Measurements from ENCODE around the gene CBARP. TPM values are rescaled to one million over a fixed set of nuclear protein-coding genes. Genes with fewer than 3 reads are reported as not detected.

The CBARP gene
- total and polyA plus RNA-seq, 2 of the 13 experiments (the other 11 are each of a cell fraction or from before 2014, with no cell fraction given): 1.2 to 1.4 TPM

DNA sequence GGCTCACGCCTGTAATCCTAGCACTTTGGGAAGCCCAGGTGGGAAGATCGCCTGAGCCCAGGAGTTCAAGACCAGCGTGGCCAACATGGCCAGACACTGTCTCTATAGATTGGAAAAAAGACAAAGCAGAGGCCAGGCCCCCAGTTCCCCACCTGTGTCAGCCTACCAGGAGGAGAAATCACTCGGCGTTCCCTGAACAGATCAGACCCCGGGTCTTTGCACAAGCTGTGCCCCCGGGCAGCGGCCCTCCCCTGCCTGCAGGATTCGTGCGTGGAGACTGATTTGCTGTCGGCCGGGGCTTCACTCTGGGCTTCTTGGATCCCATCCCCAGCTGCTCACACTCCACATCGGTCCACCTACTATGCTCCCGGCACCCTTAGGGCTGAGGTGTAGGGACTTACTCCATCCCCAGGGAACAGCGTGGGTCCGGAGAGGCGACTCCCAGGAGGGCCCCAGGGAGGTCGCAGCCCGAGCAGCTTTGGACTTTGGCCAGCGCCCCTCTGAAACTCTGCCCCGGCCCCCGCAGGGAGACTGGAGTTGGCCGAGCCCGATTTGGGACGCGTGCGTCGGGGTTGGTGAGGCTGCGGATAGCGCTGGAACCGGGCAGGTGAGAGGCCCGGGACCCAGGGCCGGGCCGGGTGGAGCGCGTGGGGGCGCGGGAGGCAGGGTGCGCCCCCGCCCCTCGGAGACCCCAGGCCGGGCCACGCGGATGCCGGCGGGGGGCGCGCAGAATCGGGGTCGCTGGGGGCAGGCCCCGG is 47.4 kb upstream of the CBARP start (continued):
- no peak for TF ChIP-seq ZNF407 (CRISPR knock-in tag; IDR thresholded peaks at IDR 0.05; ENCODE audit: not compliant biosample characterization)
- TF ChIP-seq ZFP41 (CRISPR knock-in tag; IDR thresholded peaks at IDR 0.05; ENCODE audit: borderline replicate concordance): no peak
- no peak for TF ChIP-seq ZNF589 (CRISPR knock-in tag; conservative IDR thresholded peaks at IDR 0.05)
- TF ChIP-seq NFE2L2 (IDR thresholded peaks at IDR 0.05; ENCODE audit: low read length): no peak
- no peak for TF ChIP-seq ZNF30 (CRISPR knock-in tag; IDR thresholded peaks at IDR 0.05)
- TF ChIP-seq, protein P1, sequence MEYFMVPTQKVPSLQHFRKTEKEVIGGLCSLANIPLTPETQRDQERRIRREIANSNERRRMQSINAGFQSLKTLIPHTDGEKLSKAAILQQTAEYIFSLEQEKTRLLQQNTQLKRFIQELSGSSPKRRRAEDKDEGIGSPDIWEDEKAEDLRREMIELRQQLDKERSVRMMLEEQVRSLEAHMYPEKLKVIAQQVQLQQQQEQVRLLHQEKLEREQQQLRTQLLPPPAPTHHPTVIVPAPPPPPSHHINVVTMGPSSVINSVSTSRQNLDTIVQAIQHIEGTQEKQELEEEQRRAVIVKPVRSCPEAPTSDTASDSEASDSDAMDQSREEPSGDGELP (IDR thresholded peaks at IDR 0.05; ENCODE audit: borderline replicate concordance, low read depth): no peak
- peak; percentile 20; the same call in 1 of the 2 replicates for TF ChIP-seq MYC (CRISPR knock-in tag; IDR thresholded peaks at IDR 0.05; ENCODE audit: borderline replicate concordance)
- no peak for TF ChIP-seq ZNF780A (CRISPR knock-in tag; IDR thresholded peaks at IDR 0.05)
- TF ChIP-seq RFXAP (CRISPR knock-in tag; IDR thresholded peaks at IDR 0.05; ENCODE audit: borderline replicate concordance): no peak
- no peak for TF ChIP-seq ZNF782 (CRISPR knock-in tag; IDR thresholded peaks at IDR 0.05; ENCODE audit: borderline replicate concordance)
- TF ChIP-seq DNMT1 (CRISPR knock-in tag; IDR thresholded peaks at IDR 0.05): no peak
- TF ChIP-seq, protein P2, sequence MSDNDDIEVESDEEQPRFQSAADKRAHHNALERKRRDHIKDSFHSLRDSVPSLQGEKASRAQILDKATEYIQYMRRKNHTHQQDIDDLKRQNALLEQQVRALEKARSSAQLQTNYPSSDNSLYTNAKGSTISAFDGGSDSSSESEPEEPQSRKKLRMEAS (IDR thresholded peaks at IDR 0.05): no peak
- peak; percentile 63 for TF ChIP-seq TBX2 (CRISPR knock-in tag; IDR thresholded peaks at IDR 0.05; ENCODE audit: borderline replicate concordance)
- no peak for TF ChIP-seq SOX5 (CRISPR knock-in tag; IDR thresholded peaks at IDR 0.05; ENCODE audit: borderline replicate concordance)
- no peak for TF ChIP-seq MATR3 (CRISPR knock-in tag; IDR thresholded peaks at IDR 0.05)
- TF ChIP-seq ZNF550 (CRISPR knock-in tag; IDR thresholded peaks at IDR 0.05; ENCODE audit: borderline replicate concordance): no peak
- peak; percentile 73 for TF ChIP-seq SRSF1 (optimal IDR thresholded peaks at IDR 0.05; ENCODE audit: low read depth, low read length)
- TF ChIP-seq, protein P3, sequence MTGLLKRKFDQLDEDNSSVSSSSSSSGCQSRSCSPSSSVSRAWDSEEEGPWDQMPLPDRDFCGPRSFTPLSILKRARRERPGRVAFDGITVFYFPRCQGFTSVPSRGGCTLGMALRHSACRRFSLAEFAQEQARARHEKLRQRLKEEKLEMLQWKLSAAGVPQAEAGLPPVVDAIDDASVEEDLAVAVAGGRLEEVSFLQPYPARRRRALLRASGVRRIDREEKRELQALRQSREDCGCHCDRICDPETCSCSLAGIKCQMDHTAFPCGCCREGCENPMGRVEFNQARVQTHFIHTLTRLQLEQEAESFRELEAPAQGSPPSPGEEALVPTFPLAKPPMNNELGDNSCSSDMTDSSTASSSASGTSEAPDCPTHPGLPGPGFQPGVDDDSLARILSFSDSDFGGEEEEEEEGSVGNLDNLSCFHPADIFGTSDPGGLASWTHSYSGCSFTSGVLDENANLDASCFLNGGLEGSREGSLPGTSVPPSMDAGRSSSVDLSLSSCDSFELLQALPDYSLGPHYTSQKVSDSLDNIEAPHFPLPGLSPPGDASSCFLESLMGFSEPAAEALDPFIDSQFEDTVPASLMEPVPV (CRISPR knock-in tag; IDR thresholded peaks at IDR 0.05): no peak
